ENCODE data around the gene SDCCAG8.

SDCCAG8 gene

GRCh38 chr1:243543501-243543900 lies 287.7 kb downstream of the SDCCAG8 start:
- DNase-seq (ENCODE audit: low read depth in 2 of 2, low spot score in 1 of 2): no peak

DNA sequence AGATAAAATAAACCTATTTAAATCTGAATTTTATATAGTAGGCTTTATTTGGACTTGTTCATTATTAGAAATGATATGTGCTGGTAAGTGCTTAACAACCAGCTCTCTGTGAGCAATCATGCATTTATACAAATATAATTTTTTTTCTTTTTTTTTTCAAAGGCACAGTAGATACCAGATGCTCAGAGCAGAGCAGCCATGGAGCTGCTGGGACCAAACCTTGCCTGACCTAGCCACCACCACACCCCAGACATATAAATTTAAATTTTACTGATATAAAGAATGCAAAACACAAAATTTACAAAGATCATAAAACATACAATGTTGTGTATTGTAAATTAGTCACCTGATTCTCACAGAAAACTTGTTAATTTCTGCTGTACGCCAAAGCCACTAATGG lies 290.6 kb downstream of the SDCCAG8 start:
- DNase-seq (ENCODE audit: low read depth in 2 of 2, low spot score in 1 of 2): no peak

GRCh38 chr1:243547891-243548290 lies 292.1 kb downstream of the SDCCAG8 start:
- DNase-seq (ENCODE audit: low read depth in 2 of 2, low spot score in 1 of 2): no peak

DNA sequence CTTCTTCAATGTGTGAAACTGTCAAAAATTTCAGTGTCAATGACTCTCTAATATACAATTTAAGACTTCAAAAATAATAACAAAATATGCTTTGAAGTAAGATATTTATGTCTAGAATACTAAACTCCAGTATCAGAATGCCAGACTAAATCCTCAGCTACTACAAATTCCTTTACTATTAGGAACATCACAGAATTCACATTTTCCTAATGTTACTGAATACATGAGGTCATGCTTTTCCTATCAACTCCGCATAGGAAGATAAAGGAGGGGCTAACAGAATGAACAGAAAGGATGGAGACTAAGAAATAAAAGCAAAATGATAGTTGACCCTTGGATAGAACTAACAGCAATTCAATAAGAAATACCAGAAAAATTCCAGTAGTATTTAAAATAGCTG lies 292.7 kb downstream of the SDCCAG8 start:
- no peak for DNase-seq (ENCODE audit: low read depth in 2 of 2, low spot score in 1 of 2)

DNA sequence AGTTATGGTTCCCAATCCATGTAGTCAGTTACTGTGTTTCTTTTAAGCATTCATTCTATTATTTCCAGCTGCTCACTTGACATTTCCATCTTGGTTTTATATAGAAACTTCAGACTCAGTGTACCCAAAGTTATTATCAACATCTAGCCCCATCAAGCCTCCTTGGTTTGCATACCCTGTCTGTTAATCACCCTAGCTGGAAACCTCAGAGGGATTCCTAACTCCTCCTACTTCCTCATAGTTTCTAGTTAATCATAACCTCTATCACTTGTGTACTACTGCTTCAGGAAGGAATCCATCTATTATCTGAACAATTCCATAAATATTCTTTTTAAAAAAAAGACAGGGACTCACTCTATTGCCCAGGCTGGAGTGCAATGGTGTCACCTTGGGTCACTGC lies 293.3 kb downstream of the SDCCAG8 start:
- DNase-seq (ENCODE audit: low read depth in 2 of 2, low spot score in 1 of 2): no peak

Data from stimulated activated CD8-positive, alpha-beta memory T cell treated with anti-CD3 and anti-CD28 coated beads, Interleukin-4, amount 100 ng/mL, for 4 hours (primary cell).